Measurements from ENCODE around the gene MEIOB. TPM values are rescaled to one million over a fixed set of nuclear protein-coding genes. Genes with fewer than 3 reads are reported as not detected.

Gene MEIOB
- total RNA-seq, 1 experiment from 2014 or later = not detected

- DNase-seq = no peak
- Histone ChIP-seq H3K79me2 (ENCODE audit: low read length) (no peaks in the 10 kb centered on the region), H3K4me2 (ENCODE audit: low read length) (no peak overlapping the region), H3K4me1 (ENCODE audit: insufficient read depth, low read length) (peaks cover 11% of the 10 kb centered on the region), H3K4me3 (ENCODE audit: low read length) (no peak overlapping the region), H3K36me3 (ENCODE audit: low read depth, low read length) (no peaks in the 10 kb centered on the region), H3K27ac (ENCODE audit: low read length) (no peak overlapping the region), H3K9me3 (ENCODE audit: low read length) (no peaks in the 10 kb centered on the region), H3K27me3 (ENCODE audit: low read length) (no peaks in the 10 kb centered on the region), H3K9ac (ENCODE audit: low read length) (no peak overlapping the region), H4K20me1 (ENCODE audit: low read length) (no peaks in the 10 kb centered on the region), H3K9me2 (replicated peaks; ENCODE audit: low read length) (no peaks in the 10 kb centered on the region), H3F3A (ENCODE audit: low read length, unreplicated experiment) (no peaks in the 10 kb centered on the region), H2AFZ (ENCODE audit: low read length) (no peak overlapping the region)
- no TSS peak for BruUV-seq (replicated peaks)
- TF ChIP-seq CTCF (conservative IDR thresholded peaks at IDR 0.05; ENCODE audit: low read depth, low read length) (no peak), EZH2phosphoT487 (IDR thresholded peaks at IDR 0.05; ENCODE audit: borderline replicate concordance, low read length) (no peak), EZH2 (IDR thresholded peaks at IDR 0.05; ENCODE audit: low read length, unreplicated experiment) (no peak)
- POLR2A ChIA-PET (ENCODE audit: unreplicated experiment) = no interaction called here
- intact Hi-C loops (cut with micrococcal nuclease) = no loop called here
- no peak for ATAC-seq
- CTCF ChIA-PET = no interaction called here
Measured at GRCh38 chr16:1909561-1910231, 37.7 kb upstream of the MEIOB start.

GRCh38 chr16:1908983-1909382, 37.0 kb upstream of the MEIOB start:
- no TSS peak for BruUV-seq (replicated peaks)
- intact Hi-C loops (cut with micrococcal nuclease) = no loop called here
- Histone ChIP-seq H3K9ac (ENCODE audit: low read length) (no peak overlapping the region), H3K4me1 (ENCODE audit: insufficient read depth, low read length) (peaks cover 11% of the 10 kb centered on the region), H3K9me2 (replicated peaks; ENCODE audit: low read length) (no peaks in the 10 kb centered on the region), H3K4me3 (ENCODE audit: low read length) (no peak overlapping the region), H3K4me2 (ENCODE audit: low read length) (no peak overlapping the region), H3K27ac (ENCODE audit: low read length) (no peak overlapping the region), H2AFZ (ENCODE audit: low read length) (no peak overlapping the region), H3K36me3 (ENCODE audit: low read depth, low read length) (no peaks in the 10 kb centered on the region), H3K9me3 (ENCODE audit: low read length) (no peaks in the 10 kb centered on the region), H4K20me1 (ENCODE audit: low read length) (no peaks in the 10 kb centered on the region), H3K79me2 (ENCODE audit: low read length) (no peaks in the 10 kb centered on the region), H3K27me3 (ENCODE audit: low read length) (no peaks in the 10 kb centered on the region), H3F3A (ENCODE audit: low read length, unreplicated experiment) (no peaks in the 10 kb centered on the region)
- CTCF ChIA-PET = no interaction called here
- POLR2A ChIA-PET (ENCODE audit: unreplicated experiment) = no interaction called here
- DNase-seq (no peak), ATAC-seq (no peak)
- no peak for TF ChIP-seq CTCF (conservative IDR thresholded peaks at IDR 0.05; ENCODE audit: low read depth, low read length)
- no peak for TF ChIP-seq EZH2 (IDR thresholded peaks at IDR 0.05; ENCODE audit: low read length, unreplicated experiment)
- no peak for TF ChIP-seq EZH2phosphoT487 (IDR thresholded peaks at IDR 0.05; ENCODE audit: borderline replicate concordance, low read length)

GRCh38 chr16:1908184-1908583, 36.2 kb upstream of the MEIOB start:
- intact Hi-C loops (cut with micrococcal nuclease) = no loop called here
- no peak for ATAC-seq
- no peak overlapping the region for H3K4me2 ChIP-seq (ENCODE audit: low read length)
- H3F3A ChIP-seq (ENCODE audit: low read length, unreplicated experiment) = no peaks in the 10 kb centered on the region
- no peaks in the 10 kb centered on the region for H4K20me1 ChIP-seq (ENCODE audit: low read length)
- CTCF ChIA-PET = no interaction called here
- POLR2A ChIA-PET (ENCODE audit: unreplicated experiment) = no interaction called here
- H3K9me3 ChIP-seq (ENCODE audit: low read length) = no peaks in the 10 kb centered on the region
- no peak overlapping the region for H3K9ac ChIP-seq (ENCODE audit: low read length)
- no peak overlapping the region for H3K27ac ChIP-seq (ENCODE audit: low read length)
- no peaks in the 10 kb centered on the region for H3K27me3 ChIP-seq (ENCODE audit: low read length)
- DNase-seq = no peak
- TF ChIP-seq EZH2phosphoT487 (IDR thresholded peaks at IDR 0.05; ENCODE audit: borderline replicate concordance, low read length) (no peak), CTCF (conservative IDR thresholded peaks at IDR 0.05; ENCODE audit: low read depth, low read length) (no peak), EZH2 (IDR thresholded peaks at IDR 0.05; ENCODE audit: low read length, unreplicated experiment) (no peak)
- H3K4me3 ChIP-seq (ENCODE audit: low read length) = no peak overlapping the region
- peaks cover 3% of the 10 kb centered on the region for H3K4me1 ChIP-seq (ENCODE audit: insufficient read depth, low read length)
- BruUV-seq (replicated peaks) = no TSS peak
- no peak overlapping the region for H2AFZ ChIP-seq (ENCODE audit: low read length)
- no peaks in the 10 kb centered on the region for H3K9me2 ChIP-seq (replicated peaks; ENCODE audit: low read length)
- H3K79me2 ChIP-seq (ENCODE audit: low read length) = no peaks in the 10 kb centered on the region
- H3K36me3 ChIP-seq (ENCODE audit: low read depth, low read length) = no peaks in the 10 kb centered on the region
